HepG2 (cell line): ENCODE measurements around the gene ST3GAL2. TPM values are rescaled to one million over a fixed set of nuclear protein-coding genes. Genes with fewer than 3 reads are reported as not detected.

Source experiments
- CCAR2 ChIP-seq: fragments of 200-400 bp; formaldehyde crosslinking; optimal IDR thresholded peaks from 2 replicates; pipeline ENCODE3; 2018; ENCODE audit warnings: low read depth, mild to moderate bottlenecking, low read length, moderate library complexity
- E2F2 ChIP-seq: sonication (generic); formaldehyde crosslinking; IDR thresholded peaks from 2 replicates; pipeline ENCODE4 v1.4.0; 2020; ENCODE audit warnings: missing genetic modification reagents, borderline replicate concordance
- FOXJ3 ChIP-seq: sonication (generic); formaldehyde crosslinking; IDR thresholded peaks from 2 replicates; pipeline ENCODE4 v1.4.0; 2020; ENCODE audit warnings: missing genetic modification reagents, mild to moderate bottlenecking, borderline replicate concordance
- HNF4G ChIP-seq, 2 experiments: sonication (generic) in 1 of 2; formaldehyde crosslinking in 1 of 2; IDR thresholded peaks; 2 replicates each; pipeline versions ENCODE4 v1.4.0 to v1.6.1; 2011 to 2020; ENCODE audit warnings: borderline replicate concordance in 2 of 2, low read depth in 2 of 2, mild to moderate bottlenecking in 2 of 2, low read length in 1 of 2, missing genetic modification reagents in 1 of 2, moderate library complexity in 1 of 2
- HNRNPL ChIP-seq: fragments of 200-400 bp; formaldehyde crosslinking; IDR thresholded peaks from 2 replicates; pipeline ENCODE4 v1.6.1; 2017; ENCODE audit warnings: mild to moderate bottlenecking, low read depth, low read length
- HOXA5 ChIP-seq: sonication (generic); formaldehyde crosslinking; IDR thresholded peaks from 2 replicates; pipeline ENCODE4 v1.4.0; 2020; ENCODE audit warnings: missing genetic modification reagents
- JUN ChIP-seq: sonication (generic); formaldehyde crosslinking; IDR thresholded peaks from 2 replicates; pipeline ENCODE4 v1.4.0; 2020; ENCODE audit warnings: mild to moderate bottlenecking, missing genetic modification reagents
- MEIS1 ChIP-seq: sonication (generic); formaldehyde crosslinking; IDR thresholded peaks from 2 replicates; pipeline ENCODE4 v1.9.0; 2021; ENCODE audit warnings: mild to moderate bottlenecking, missing genetic modification reagents, moderate library complexity, borderline replicate concordance
- PLRG1 ChIP-seq: fragments of 450-650 bp; conservative IDR thresholded peaks from 2 replicates; pipeline ENCODE4 v1.6.1; 2016
- POLR2G ChIP-seq: fragments of 200-400 bp; formaldehyde crosslinking; IDR thresholded peaks from 2 replicates; pipeline ENCODE4 v1.6.1; 2018; ENCODE audit warnings: mild to moderate bottlenecking, low read depth, low read length, moderate library complexity
- RFXAP ChIP-seq: sonication (generic); formaldehyde crosslinking; IDR thresholded peaks from 2 replicates; pipeline ENCODE4 v1.4.0; 2020; ENCODE audit warnings: missing genetic modification reagents, borderline replicate concordance
- SCMH1 ChIP-seq: sonication (generic); formaldehyde crosslinking; IDR thresholded peaks from 2 replicates; pipeline ENCODE4 v1.9.0; 2021; ENCODE audit warnings: missing genetic modification reagents, mild to moderate bottlenecking, borderline replicate concordance
- THYN1 ChIP-seq: sonication (generic); formaldehyde crosslinking; IDR thresholded peaks from 2 replicates; pipeline ENCODE4 v1.8.1; 2023; ENCODE audit warnings: low read depth, mild to moderate bottlenecking, moderate library complexity, missing genetic modification reagents, borderline replicate concordance
- ZBTB3 ChIP-seq: sonication (generic); formaldehyde crosslinking; IDR thresholded peaks from 2 replicates; pipeline ENCODE4 v1.4.0; 2020; ENCODE audit warnings: low read depth, mild to moderate bottlenecking, moderate library complexity, missing genetic modification reagents, borderline replicate concordance
- ZBTB38 ChIP-seq: sonication (generic); formaldehyde crosslinking; IDR thresholded peaks from 2 replicates; pipeline ENCODE4 v1.5.1; 2020; ENCODE audit warnings: mild to moderate bottlenecking, missing genetic modification reagents
- ZFAT ChIP-seq: sonication (generic); formaldehyde crosslinking; conservative IDR thresholded peaks from 2 replicates; pipeline ENCODE4 v1.8.1; 2023; ENCODE audit warnings: missing genetic modification reagents, inconsistent platforms
- ZFP37 ChIP-seq: sonication (generic); formaldehyde crosslinking; IDR thresholded peaks from 2 replicates; pipeline ENCODE4 v1.4.0; 2020; ENCODE audit warnings: missing genetic modification reagents, borderline replicate concordance
- ZNF281 ChIP-seq: sonication (generic); formaldehyde crosslinking; IDR thresholded peaks from 2 replicates; pipeline ENCODE4 v1.4.0; 2020; ENCODE audit warnings: missing genetic modification reagents, borderline replicate concordance
- ZNF335 ChIP-seq: sonication (generic); formaldehyde crosslinking; IDR thresholded peaks from 2 replicates; pipeline ENCODE4 v1.4.0; 2020; ENCODE audit warnings: missing genetic modification reagents
- ZNF687 ChIP-seq: sonication (generic); formaldehyde crosslinking; IDR thresholded peaks from 2 replicates; pipeline ENCODE4 v1.5.1; 2020; ENCODE audit warnings: mild to moderate bottlenecking, missing genetic modification reagents, moderate library complexity
- ZNF788 ChIP-seq: sonication (generic); formaldehyde crosslinking; IDR thresholded peaks from 2 replicates; pipeline ENCODE4 v1.5.0; 2020; ENCODE audit warnings: mild to moderate bottlenecking, missing genetic modification reagents, borderline replicate concordance
- polyA plus RNA-seq, 8 experiments: library from polyadenylated mRNA; depleted of rRNA in 3 of 8; stranded (reverse) in 7 of 8; unstranded in 1 of 8; fragments of >200 nt; fragmentation: Illumina TruSeq in 4 of 8; extraction: Trizol in 4 of 8; gene quantifications; 2 replicates each; pipeline versions ENCODE4 v1.2.1 to v1.2.3, GENCODE V29; 2011 to 2016; ENCODE audit warnings: low read depth in 4 of 8, missing spikeins in 1 of 8, mixed read lengths in 1 of 8; ENCODE audit not compliant: insufficient read depth in 1 of 8
- total RNA-seq, 5 experiments: library from RNA; depleted of rRNA; stranded (reverse); fragments of >200 nt; fragmentation: Illumina TruSeq; extraction: Trizol; gene quantifications; 2 replicates each; pipeline ENCODE4 v1.2.3, GENCODE V29; 2016; ENCODE audit warnings: low read depth in 1 of 5

The ST3GAL2 gene
- total and polyA plus RNA-seq, 2 of the 13 experiments (the other 11 are each of a cell fraction or from before 2014, with no cell fraction given) = 16.3 to 24.9 TPM

GRCh38 chr16:70429888-70430666 lies 8.8 kb downstream of the ST3GAL2 start (continued):
- TF ChIP-seq ZFP37 (no peak), FOXJ3 (CRISPR knock-in tag) (no peak), PLRG1 (no peak), E2F2 (CRISPR knock-in tag) (no peak), RFXAP (CRISPR knock-in tag) (no peak), ZNF281 (no peak), ZNF788 (CRISPR knock-in tag) (0 out of 2 replicates have a peak, but pooled peaks have one; percentile 45), MEIS1 (CRISPR knock-in tag) (no peak), HNRNPL (peak; percentile 86), ZFAT (CRISPR knock-in tag) (no peak), HOXA5 (no peak), ZBTB38 (CRISPR knock-in tag) (no peak), SCMH1 (CRISPR knock-in tag) (no peak), POLR2G (peak; percentile 42; the same call in 1 of the 2 replicates), HNF4G (IDR thresholded peaks at IDR 0.05; ENCODE audit: borderline replicate concordance, low read depth, low read length) (no peak), HNF4G (CRISPR knock-in tag; IDR thresholded peaks at IDR 0.05; ENCODE audit: borderline replicate concordance, low read depth) (no peak), ZNF335 (CRISPR knock-in tag) (no peak), THYN1 (CRISPR knock-in tag) (no peak), JUN (CRISPR knock-in tag) (no peak), ZBTB3 (CRISPR knock-in tag) (no peak), CCAR2 (no peak), ZNF687 (CRISPR knock-in tag) (peak; percentile 72)
